MM.1S (cell line): ENCODE data around the gene PLCG2.

Experiments used
- DNase-seq: peaks from one replicate; pipeline ENCODE4 v3.0.0-alpha.2; 2015
- H2AFZ ChIP-seq: fragments of 300-600 bp; sonication (generic); 2 replicates; pipeline ENCODE4 v1.6.0; 2016; ENCODE audit warnings: antibody characterized with exemption, low read length
- H3F3A ChIP-seq: fragments of 300-600 bp; sonication (generic); 2 replicates; pipeline ENCODE4 v1.6.1; 2016; ENCODE audit warnings: mild to moderate bottlenecking, antibody characterized with exemption, low read length, moderate library complexity, mixed read lengths; ENCODE audit not compliant: insufficient read depth
- H3K27ac ChIP-seq: fragments of 300-600 bp; sonication (generic); 2 replicates; pipeline ENCODE4 v1.5.1; 2016; ENCODE audit warnings: mild to moderate bottlenecking, low read length
- H3K27me3 ChIP-seq: fragments of 300-600 bp; sonication (generic); replicated peaks from 2 replicates; pipeline ENCODE4 v1.6.0; 2016; ENCODE audit warnings: low read length; ENCODE audit not compliant: insufficient read depth
- H3K36me3 ChIP-seq: fragments of 300-600 bp; sonication (generic); replicated peaks from 2 replicates; pipeline ENCODE4 v1.6.1; 2016; ENCODE audit warnings: mild to moderate bottlenecking, low read length, mixed read lengths; ENCODE audit not compliant: insufficient read depth
- H3K4me1 ChIP-seq: fragments of 300-600 bp; sonication (generic); 2 replicates; pipeline ENCODE4 v1.6.1; 2016; ENCODE audit warnings: low read length, mixed read lengths
- H3K4me2 ChIP-seq: fragments of 300-600 bp; sonication (generic); 2 replicates; pipeline ENCODE4 v1.6.0; 2016; ENCODE audit warnings: low read depth, low read length
- H3K4me3 ChIP-seq: fragments of 300-600 bp; sonication (generic); 2 replicates; pipeline ENCODE4 v1.5.1; 2016; ENCODE audit warnings: low read length, mixed read lengths
- H3K79me2 ChIP-seq: fragments of 300-600 bp; sonication (generic); 2 replicates; pipeline ENCODE4 v1.6.1; 2016; ENCODE audit warnings: mixed run types, low read length, mixed read lengths
- H3K9ac ChIP-seq: fragments of 300-600 bp; sonication (generic); 2 replicates; pipeline ENCODE4 v1.6.1; 2016; ENCODE audit warnings: low read length, mixed read lengths
- H3K9me2 ChIP-seq: fragments of 300-600 bp; sonication (generic); replicated peaks from 2 replicates; pipeline ENCODE4 v1.6.1; 2016; ENCODE audit warnings: mild to moderate bottlenecking, low read length, mixed read lengths; ENCODE audit not compliant: insufficient read depth
- H3K9me3 ChIP-seq: fragments of 300-600 bp; sonication (generic); replicated peaks from 2 replicates; pipeline ENCODE4 v1.6.1; 2016; ENCODE audit warnings: mild to moderate bottlenecking, low read length, mixed read lengths; ENCODE audit not compliant: insufficient read depth
- H4K20me1 ChIP-seq: fragments of 300-600 bp; sonication (generic); 2 replicates; pipeline ENCODE4 v1.6.1; 2016; ENCODE audit warnings: mild to moderate bottlenecking, low read length, moderate library complexity, mixed read lengths; ENCODE audit not compliant: insufficient read depth
- EZH2 ChIP-seq: fragments of 300-600 bp; sonication (generic); optimal IDR thresholded peaks from 2 replicates; pipeline ENCODE3; 2017; ENCODE audit warnings: low read depth, mild to moderate bottlenecking, antibody characterized with exemption, low read length, mixed read lengths
- EZH2phosphoT487 ChIP-seq: fragments of 300-600 bp; sonication (generic); IDR thresholded peaks from 2 replicates; pipeline ENCODE4 v1.6.1; 2018; ENCODE audit warnings: antibody characterized with exemption, low read length
- TF ChIP-seq, protein P1 (sequence below): fragments of 300-600 bp; sonication (generic); IDR thresholded peaks from 2 replicates; pipeline ENCODE4 v1.5.1; 2016; ENCODE audit warnings: antibody characterized with exemption, low read length, mixed read lengths

PLCG2 gene

DNA sequence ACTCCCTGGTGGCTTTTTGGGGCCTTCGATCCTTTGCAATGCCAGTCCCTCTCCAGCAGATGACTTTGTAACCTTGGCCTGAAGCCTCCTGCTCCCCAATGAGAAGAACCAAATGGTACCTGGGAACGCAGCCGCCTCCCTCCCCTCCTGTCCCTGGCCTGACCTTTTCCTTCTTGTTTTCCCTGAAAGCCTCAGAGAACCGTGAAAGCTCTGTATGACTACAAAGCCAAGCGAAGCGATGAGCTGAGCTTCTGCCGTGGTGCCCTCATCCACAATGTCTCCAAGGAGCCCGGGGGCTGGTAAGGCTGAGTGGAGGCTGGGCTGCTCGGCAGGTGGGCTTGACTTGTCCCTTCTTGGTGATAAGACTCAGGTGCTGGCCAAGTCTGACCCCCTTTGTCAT is 144.2 kb downstream of the PLCG2 start:
- Histone ChIP-seq H3K9me3 (no peaks in the 10 kb centered on the region), H3K9me2 (no peaks in the 10 kb centered on the region), H3F3A (no peaks in the 10 kb centered on the region), H3K27ac (no peak overlapping the region), H3K36me3 (no peaks in the 10 kb centered on the region), H3K4me2 (no peak overlapping the region), H3K4me1 (no peaks in the 10 kb centered on the region), H3K4me3 (no peak overlapping the region), H3K79me2 (no peaks in the 10 kb centered on the region), H3K9ac (no peak overlapping the region), H2AFZ (no peak overlapping the region), H4K20me1 (no peaks in the 10 kb centered on the region), H3K27me3 (no peaks in the 10 kb centered on the region)
- TF ChIP-seq EZH2phosphoT487 (no peak), EZH2 (no peak)
- TF ChIP-seq, protein P1, sequence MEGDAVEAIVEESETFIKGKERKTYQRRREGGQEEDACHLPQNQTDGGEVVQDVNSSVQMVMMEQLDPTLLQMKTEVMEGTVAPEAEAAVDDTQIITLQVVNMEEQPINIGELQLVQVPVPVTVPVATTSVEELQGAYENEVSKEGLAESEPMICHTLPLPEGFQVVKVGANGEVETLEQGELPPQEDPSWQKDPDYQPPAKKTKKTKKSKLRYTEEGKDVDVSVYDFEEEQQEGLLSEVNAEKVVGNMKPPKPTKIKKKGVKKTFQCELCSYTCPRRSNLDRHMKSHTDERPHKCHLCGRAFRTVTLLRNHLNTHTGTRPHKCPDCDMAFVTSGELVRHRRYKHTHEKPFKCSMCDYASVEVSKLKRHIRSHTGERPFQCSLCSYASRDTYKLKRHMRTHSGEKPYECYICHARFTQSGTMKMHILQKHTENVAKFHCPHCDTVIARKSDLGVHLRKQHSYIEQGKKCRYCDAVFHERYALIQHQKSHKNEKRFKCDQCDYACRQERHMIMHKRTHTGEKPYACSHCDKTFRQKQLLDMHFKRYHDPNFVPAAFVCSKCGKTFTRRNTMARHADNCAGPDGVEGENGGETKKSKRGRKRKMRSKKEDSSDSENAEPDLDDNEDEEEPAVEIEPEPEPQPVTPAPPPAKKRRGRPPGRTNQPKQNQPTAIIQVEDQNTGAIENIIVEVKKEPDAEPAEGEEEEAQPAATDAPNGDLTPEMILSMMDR, result no peak
- no peak for DNase-seq

DNA sequence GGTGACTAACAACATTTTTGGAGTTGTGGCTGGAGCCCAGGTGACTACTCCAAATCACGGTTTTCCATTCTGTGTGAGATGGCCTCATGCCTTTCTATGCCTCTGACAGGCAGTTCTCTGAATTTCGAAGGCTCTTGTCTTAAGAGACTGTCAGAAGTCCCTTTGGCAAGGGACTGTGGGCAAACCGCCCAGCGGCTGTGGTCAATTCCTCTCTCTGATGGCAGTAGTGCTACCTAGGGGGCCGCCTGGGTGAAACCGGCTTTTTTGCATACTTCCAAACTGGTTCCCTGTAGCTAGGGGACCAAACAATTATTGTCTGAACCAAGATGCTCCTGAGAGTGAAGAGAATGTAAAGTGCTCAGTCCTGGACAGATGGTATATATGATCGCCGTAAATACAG is 145.9 kb downstream of the PLCG2 start:
- no peaks in the 10 kb centered on the region for H3K36me3 ChIP-seq
- H3K9me3 ChIP-seq, result no peaks in the 10 kb centered on the region
- H3K4me1 ChIP-seq, result no peaks in the 10 kb centered on the region
- H3K4me3 ChIP-seq, result no peak overlapping the region
- H3K9me2 ChIP-seq, result no peaks in the 10 kb centered on the region
- no peaks in the 10 kb centered on the region for H3F3A ChIP-seq
- no peak overlapping the region for H3K27ac ChIP-seq
- no peaks in the 10 kb centered on the region for H3K79me2 ChIP-seq
- H3K4me2 ChIP-seq, result no peak overlapping the region
- TF ChIP-seq EZH2 (no peak), EZH2phosphoT487 (no peak)
- TF ChIP-seq, protein P1, result no peak
- H2AFZ ChIP-seq, result no peak overlapping the region
- no peaks in the 10 kb centered on the region for H3K27me3 ChIP-seq
- H3K9ac ChIP-seq, result no peak overlapping the region
- H4K20me1 ChIP-seq, result no peaks in the 10 kb centered on the region
- no peak for DNase-seq

DNA sequence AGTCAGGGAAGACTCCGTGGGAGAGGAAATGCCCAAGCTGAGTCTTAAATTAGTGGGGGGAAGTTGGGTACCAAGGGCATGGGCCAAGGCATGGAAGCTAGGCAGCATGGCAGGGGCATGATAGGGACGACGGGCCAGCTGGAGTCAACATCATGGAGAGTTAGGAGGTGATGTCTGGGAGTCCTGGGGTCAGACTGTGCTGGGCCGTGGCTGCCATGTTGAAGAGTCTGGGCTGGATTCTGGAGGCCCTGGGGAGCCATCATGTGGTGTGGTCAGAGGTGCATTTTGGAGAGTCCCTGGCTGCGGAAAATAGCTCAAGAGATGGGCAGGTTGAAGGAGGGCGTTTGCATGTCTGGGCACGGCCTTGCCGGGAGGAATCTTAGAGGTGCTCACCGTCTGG is 146.9 kb downstream of the PLCG2 start:
- Histone ChIP-seq H3F3A (no peaks in the 10 kb centered on the region), H2AFZ (no peak overlapping the region), H3K9me3 (no peaks in the 10 kb centered on the region), H3K9me2 (no peaks in the 10 kb centered on the region), H4K20me1 (no peaks in the 10 kb centered on the region), H3K27ac (no peak overlapping the region), H3K27me3 (no peaks in the 10 kb centered on the region), H3K4me3 (no peak overlapping the region), H3K36me3 (no peaks in the 10 kb centered on the region), H3K4me2 (no peak overlapping the region), H3K9ac (no peak overlapping the region), H3K4me1 (no peaks in the 10 kb centered on the region), H3K79me2 (no peaks in the 10 kb centered on the region)
- no peak for DNase-seq
- no peak for TF ChIP-seq EZH2
- TF ChIP-seq EZH2phosphoT487, result no peak
- TF ChIP-seq, protein P1, result no peak
